ENCODE results near the gene CCR3.

CCR3 gene

DNA sequence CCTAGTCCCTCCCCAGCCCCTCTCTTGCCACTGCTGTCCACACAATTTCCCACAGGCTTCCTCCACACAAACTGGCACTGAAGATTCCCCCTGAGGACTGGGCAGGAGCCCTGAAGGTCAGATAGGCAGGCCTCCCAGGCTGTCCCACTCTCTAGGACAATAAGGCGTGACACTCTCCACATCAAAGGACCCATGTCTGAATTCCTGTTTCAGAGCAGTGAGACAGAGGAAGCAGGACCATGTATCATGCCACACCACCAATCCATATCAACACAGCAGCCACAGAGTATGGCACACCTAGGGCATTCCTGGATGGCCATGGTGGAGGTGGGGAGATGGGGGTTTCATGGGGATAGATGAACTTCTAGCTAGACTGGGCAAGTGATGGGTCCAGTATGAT, 20.3 kb upstream of the CCR3 start:
- no peak for DNase-seq

DNA sequence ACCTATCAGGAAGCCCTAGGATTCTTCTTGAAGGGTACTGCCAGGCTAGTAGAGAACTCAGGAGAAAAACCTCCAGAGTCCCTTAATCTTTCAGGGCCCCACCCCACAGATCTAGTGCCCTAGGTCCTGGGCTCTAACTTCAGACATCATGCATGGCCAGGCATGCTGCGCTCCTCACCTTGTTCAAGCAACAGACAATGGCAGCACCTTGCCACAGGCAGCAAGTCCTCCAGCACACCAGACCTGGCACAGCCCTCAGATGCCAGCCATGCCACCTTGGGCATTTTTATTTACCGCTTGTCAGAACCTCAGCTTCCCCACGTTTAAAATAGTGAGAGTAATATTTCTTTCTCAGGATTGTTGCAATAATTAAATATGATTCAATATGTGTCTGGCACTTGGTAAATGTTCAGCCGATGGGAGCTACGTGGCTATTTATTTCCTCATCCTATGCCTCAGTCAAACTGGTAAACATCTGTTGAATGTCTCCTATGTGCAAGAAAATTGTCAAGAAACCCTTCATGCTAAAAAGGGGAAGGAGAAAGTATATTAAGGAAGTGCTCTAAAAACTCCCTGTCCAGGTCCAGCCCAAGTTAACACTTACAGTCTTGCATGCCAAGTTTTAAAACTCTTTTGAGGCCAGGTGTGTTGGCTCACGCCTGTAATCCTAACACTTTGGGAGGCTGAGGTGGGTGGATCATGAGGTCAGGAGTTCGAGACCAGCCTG, 19.7 kb upstream of the CCR3 start:
- DNase-seq = no peak

DNA sequence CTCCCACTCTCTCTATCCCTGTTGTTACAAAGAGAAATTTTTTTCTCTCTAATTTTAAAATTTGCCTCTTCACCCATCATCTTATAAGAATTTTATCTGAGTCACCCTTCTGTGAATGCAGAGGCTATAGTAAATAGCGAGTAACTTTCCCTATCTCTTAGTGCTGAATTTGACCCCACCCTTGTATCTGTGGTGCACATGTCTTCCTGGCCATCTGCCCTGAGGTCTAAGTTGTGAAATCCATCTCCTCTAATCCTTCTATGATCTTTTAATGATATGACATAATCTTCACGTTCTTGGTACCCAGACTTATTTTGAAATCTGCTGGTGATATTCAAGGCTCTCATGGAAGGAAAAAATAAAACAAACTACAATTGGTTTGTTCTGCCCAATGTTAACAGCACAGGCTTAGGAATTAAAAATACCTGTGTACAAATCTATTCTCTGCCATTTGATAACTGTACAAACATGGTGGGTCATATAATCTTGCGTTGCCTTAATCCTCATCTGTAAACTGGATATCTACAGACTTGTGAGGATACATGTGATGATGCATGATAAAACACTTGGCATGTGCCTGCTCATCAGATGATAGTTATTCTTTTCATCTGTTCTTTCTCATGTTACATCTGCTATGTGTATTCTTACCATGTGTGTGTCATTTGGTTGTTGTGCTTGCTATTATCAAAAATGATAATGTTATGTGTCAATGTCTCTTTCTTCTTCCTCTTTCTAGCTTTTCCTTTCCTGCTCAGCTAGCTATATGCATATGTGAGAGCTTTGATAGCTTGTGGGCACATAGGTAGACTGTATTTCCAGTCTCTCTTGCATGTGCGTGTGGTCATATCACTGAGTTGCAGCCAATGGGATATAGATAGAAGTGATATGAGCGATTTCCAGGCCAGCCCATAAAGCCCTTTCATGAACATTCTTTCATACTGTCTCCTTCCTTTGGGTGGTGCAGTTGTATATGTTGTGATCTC, 13.7 kb upstream of the CCR3 start:
- DNase-seq = no peak

DNA sequence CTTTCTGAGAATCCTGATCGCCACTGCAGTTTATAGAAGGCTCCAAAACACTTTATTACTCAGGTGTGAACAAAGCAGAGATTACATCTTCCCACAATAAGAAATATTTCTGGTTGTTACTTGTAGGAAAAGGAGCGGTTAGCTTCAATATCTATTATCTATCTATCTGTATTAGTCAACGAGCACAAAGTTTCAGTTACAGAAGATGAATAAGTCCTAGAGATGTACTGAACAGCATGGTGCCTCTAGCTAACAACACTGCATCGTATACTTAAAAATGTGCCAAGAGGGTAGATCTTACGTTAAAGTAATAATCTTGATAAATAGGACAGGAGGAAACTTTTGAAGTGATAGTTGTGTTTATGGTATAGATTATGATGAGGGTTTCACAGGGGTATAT, 10.9 kb upstream of the CCR3 start:
- no peak for DNase-seq

DNA sequence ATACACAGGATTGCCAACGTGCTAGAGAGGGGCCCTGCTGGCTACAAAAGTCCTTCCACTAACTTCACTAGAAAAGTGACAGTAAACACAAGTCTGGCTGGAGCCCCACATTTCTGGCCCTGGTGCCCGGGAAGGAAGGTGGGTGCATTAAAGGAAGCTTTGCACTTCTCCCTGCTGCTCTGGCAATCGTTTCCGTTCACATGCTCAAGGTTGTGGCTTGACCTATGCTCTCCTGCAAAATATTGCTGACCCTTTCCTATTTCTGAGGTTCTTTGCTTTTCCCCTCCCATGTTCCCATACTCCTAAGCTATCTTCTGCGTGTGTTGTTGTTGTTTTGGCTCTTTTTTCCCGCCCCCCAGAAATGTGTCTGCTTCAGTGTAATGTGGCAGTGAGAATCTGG, 9.1 kb upstream of the CCR3 start:
- DNase-seq = no peak

DNA sequence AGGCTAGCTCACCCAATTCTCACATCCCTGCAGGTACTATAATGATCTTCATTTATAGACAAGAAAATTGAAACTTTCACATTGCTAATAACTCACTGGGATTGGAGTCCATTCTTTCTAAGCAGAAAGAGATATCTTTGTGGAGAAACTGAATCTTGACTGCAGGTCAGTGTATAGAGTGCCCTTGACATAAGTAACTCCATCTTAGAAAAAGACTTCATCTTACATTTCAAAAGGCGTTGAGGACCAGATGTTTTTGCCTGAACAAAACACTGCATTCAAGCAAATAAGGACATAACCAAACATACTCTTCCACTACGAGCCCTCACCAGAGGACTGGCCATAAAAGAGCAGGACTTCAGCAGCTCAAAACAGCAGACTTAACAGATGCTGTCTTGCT, 6.8 kb upstream of the CCR3 start:
- no peak for DNase-seq

DNA sequence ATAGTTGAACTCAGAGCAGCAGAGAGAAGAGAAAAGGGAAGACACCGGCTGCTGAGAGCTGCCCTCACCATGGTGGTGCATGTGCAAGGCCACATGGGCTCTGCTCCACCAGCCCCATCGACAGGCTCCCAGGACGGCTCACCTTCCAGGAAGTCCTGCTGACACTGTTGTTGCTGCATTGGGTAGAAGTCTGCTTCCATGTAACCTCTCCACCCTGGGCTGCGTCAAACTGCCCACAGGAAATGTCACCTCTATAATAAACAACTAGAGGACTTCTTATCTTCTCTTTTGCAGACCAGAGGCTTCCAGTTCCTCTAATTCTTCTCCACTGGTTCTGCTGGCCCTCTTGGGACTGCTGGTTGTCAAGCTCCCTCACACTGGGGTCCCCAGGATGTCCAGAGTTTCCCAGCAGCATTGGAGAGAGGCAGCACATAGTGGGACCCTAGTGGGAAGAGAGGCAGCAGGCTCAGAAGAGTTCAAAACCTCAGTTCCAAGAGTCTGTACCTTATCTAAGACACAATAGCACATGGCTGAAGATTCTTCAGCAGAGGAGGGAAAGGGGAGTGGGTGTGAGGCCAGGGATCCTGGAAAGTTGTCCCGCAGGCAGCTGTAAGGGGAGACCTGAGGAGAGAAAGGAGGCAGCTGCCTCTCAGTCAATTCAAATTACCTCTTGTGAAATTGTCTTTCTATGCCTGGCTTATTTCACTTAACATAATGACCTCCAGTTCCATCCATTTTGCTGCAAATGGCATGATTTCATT, 5.8 kb upstream of the CCR3 start:
- no peak for DNase-seq

DNA sequence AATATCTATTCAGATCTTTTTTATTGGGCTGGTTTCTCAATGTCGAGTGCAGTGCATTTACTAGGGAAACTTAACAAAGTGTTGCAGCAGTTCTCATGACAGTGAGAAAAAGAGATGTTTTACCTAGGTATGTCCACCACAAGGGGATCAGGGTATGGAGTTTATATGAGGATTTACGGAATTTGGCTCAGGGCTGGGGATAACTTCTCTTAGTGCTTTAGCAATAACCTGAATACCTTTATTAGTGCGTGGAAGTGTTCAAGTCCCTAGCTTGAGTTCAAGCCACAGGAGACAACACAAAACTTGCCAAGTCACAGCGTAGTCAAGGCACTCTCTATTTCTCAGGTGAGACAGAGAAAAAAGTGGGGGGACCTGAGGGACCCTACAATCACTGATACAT, 3.9 kb upstream of the CCR3 start:
- DNase-seq = no peak

DNA sequence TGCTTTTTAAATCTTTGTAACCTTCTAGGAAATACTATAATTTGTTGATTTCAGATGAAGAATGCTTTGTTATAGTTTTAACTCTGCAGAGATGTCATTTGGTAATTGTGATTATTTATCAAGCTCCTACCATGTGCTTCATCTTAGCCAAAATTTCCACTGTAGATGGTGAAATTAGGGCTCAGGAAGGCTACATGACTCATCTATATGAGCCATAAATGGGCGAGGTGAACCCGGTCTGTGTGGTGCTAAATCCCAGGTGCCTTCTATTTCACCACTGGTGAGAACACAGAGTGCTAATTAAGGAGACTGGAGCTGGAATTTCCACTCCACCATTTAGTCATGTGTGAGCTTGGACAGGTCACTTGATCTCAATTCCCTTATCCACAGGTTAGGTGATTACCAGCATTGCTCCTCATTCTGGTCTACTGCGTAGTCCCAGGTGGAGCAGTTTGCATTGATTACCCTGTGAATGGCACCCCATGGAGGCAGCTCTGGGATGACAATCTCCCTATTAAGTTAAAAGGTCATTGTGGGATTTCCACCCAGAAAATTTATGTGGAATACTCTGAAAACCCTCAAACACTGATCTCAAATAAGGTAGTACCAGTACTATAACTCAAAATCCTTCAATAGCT, 2.8 kb upstream of the CCR3 start:
- DNase-seq = no peak

DNA sequence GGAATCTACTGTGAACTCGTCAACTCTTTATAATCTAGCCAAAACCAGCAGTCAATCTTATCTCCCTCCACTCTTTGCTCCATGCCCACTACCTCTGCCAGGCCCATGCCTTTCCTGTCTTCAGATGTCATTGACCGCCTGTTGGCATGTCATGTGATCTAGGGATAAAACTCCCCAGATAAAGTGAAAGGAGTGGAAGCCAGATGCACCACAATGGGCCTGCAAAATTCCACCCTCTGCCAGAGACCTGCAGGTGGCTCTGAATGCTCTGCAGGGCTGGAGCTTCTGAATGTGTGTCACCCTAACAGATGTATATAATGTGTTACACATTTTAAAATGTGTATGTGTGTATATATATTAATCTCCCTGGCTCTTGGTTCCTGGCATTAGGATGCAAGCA, 2.3 kb upstream of the CCR3 start:
- no peak for DNase-seq

DNA sequence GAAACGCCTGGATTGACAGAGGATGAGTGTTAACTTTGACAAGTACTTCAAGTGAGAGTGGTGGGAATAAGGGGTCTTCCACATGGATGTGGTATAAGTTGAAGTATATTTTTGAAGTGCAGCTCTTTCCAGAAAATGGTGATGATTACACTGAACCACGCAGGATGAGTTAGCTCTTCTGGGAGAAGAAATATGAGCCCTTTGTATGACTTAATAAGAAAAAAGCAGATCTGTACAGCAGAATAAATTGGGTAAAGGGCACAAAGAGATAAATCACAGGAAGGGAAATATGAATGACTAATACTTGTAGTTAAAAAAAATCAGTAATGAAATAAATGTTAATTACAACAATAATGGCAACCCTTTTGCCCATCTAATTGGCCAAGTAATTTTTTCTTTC, 1.3 kb downstream of the CCR3 start:
- no peak for DNase-seq

DNA sequence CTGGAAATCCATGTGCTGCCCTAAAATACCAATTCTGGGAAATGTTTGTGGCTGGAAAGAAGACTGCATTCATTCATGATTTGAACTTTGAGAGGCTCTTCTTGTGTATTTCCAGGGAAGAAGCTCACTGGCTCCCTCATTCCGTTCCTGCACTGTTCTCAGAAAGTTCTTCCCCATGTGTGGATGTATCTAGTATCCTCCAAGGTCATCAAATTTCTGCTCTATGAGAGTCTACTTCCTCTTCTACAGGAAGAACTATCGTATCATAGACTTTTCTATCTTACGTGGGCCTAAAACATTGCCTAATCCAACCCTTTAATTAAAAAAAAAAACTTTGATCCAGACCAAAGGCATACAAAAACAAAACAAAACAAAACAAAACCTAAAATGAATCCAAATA, 2.9 kb downstream of the CCR3 start:
- no peak for DNase-seq

DNA sequence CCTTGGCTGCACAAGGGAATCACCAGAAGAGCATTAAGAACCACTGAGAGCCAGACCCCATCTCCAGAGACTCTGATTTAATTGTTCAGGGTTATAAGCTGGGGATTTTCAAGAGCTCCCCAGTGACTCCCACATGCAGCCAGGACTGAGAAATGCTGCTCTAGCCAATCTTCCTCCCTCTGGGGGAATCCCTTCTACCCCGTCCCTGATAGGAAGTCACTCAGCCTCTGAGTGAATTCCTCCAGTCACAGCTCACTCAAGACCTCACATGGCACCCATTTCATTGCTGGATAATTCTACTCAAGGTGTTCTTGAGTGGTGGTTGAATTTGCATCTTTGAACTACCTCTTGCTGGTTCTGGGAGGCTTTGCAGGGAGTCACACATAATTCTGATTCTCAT, 10.7 kb downstream of the CCR3 start:
- no peak for DNase-seq

DNA sequence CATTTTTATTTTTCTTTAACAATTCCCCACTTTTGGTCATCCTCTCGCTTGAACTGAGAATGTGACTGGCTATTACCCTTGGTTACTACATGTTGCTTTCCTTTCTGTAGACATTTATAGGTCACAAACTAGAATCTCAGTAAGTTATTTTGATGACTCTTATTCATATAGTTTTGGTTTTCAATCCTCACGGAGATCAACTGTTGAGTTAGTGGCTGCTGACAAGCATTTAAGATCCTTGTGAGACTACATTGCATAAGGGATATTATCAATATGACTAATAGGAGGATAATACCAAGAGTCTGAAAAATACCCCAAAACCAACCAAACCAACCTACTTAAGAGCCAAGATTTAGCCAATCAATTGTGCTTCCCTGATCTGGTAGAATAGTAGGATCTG, 16.3 kb downstream of the CCR3 start:
- DNase-seq = no peak

DNA sequence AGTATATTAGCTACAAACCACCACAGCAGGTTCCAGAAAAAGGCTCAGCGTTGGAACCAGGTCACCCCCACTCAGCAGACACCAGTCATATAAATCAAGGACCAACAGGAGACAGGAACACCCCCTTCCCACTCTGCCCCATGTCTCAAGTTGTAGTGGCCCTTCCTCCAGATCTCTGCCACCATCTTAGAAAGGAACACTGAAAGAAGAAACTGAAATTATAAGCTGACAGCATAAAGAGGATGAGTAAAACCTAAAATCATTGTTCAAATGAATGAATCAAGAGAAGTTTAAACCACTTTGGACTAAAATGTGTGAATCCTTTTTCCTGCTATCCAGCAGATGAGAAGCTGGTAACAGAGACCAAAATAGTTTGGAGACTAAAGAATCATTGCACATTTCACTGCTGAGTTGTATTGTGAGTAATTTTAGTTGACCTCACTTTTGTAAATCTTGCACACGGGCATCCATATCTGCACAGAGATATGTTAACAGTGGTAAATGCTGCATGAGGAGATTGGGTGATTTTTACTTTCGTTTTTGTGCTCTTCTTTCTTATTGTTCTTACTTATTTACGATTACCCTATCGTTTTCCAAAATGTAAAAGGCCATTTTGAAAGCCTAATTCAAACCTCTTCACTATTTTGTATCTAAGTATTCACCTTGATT, 19.8 kb downstream of the CCR3 start:
- DNase-seq = no peak

DNA sequence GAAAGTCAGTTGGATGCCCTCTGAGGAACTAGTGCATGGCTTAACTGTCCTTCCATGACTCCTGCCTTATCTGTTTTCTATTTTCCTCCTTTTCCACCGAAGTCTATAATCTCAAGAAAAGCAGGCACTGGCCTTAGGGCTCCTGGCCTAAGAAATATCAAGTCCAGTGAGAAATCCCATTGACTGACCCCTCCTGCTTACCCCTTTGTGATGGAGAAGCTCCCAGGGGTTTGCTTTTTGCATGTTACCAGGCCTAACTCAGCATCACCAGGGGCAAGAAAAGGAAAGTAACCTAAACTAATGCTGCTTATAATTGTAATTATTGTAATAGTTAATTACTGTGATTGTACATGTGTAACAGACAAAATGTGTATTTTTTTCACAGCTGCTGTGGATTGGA, 21.7 kb downstream of the CCR3 start:
- no peak for DNase-seq

DNA sequence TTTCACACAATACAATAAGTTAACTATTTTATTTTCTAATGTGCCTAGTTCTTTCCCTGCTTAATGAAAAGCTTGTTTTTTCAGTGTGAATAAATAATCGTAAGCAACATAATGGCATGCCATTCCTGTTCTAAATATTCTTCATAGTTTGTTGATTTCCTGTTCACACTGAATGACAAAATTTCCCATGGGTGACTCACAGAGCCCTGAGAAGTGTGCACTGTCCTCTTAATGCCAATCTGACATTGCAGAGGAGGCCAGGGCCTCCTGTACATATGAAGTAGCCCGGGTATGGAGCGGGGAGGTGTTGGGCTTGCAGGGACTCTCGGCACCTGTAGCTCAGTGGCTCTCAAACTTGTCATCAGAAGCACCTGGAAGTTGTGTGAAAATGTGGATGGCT, 24.3 kb downstream of the CCR3 start:
- no peak for DNase-seq

DNA sequence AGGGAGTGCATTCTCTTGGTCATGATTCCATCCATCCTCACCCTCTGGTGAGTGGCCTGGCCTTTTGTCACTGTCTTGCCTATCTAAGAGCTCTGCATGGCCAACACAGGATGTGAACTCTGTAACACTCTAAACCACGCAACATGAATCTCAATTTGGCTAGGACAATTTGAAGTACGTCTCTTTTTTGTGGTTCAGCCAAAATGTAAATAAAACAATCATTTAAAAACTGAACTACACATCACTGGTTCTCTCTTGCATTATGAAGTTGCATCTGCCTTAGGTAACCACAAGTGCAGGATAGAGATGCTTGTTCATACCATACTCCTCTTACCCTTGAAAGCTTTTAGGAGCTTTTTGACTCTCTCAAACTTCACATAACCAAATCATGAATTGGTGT, 27.3 kb downstream of the CCR3 start:
- no peak for DNase-seq

DNA sequence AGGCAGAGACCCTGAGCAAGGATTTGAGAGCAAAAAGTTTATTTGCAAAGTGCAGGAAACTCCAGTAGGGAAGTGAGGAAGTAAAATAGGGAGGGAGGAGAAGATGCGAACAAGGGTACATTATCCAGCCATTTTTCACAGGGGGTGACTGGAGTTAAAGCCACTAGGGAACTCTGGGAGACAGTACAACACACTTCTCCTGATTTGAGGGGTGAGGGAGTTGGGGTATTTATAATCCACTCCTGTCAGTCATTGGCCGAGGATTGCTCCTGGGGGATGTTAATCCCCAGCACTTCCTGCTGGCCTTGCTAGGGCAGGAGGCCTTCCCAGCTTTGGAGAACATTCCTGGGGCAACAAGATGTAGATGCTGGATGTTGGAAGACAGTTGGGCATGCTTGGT, 28.2 kb downstream of the CCR3 start:
- DNase-seq = no peak

DNA sequence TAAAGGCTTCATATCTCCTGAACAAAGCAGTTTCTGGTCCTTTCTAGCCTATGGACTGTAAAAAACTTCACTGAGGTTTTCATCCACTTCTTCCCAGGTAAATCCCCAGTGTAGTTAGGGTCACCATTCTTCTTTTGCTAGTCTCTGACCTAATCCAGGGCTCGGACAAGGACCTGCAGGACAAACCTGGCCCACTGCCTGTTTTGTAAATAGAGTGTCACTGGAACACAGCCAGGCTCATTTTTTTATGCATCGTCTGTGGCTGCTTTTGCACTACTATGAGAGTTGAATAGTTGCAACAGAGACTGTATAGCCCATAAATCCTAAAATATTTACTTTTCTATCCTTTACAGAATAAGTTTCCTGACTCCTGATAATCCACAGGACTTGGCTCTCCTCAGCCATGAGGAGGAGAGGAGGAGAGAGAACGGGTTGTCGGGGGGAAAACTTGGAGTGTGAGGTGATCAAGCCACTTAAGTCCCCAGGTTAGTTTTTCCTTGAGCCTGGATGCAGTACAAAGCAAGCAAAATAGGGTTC, 29.0 kb downstream of the CCR3 start:
- DNase-seq = no peak

DNA sequence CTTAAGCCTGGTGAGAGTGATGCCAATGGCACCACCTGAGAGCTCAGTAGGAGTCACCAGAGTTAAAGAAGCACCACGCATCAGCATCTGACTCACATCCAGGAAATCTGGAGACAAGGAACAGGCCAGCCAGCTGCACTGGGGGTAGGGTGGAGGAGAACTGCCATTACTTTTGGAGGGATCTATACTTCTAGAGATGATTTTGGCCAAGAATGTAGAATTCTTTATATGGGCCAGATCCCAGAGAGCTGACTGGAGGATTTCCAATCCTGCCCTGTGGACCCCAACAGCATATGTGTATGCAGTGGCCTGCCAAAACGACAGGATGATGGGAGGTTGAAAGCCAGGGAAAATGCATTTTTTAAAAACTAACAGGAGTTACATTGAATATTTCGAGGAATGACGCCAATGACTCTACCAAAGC, 29.8 kb downstream of the CCR3 start:
- DNase-seq = no peak

DNA sequence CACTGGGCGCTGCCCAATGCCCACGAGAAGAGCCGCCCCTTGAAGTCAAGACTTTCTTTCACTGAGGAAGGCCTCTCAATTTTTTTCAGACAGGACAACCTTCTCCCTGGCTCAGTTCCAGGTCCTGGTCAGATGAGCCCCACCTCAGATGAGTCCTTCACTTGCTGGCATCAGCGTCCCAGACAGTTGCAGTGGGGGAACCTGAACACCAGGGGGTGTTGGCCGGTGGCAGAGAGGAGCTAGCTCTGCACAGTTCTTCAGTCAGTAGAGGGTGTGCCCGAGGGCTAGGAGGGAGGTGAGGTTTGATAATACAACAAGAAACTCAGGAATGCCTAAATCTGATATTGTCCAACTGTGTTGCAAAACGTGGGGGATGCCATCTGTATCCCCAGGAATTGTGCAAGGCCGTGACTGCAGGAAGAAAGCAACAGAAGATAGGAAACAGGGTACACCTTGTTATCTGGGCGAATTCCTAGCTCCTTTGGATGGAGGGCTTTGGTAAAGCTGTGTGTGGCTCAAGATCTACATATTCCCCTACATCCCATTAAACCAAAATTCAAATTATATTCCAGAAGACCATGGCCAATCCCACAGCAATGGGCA, 34.3 kb downstream of the CCR3 start:
- DNase-seq = peak; percentile 2

Measured in NCI-H526 treated with DMSO at 0.1 percent for 48 hours (cell line).